Measurements from ENCODE around the gene SLC12A8. TPM values are rescaled to one million over a fixed set of nuclear protein-coding genes. Genes with fewer than 3 reads are reported as not detected.

The SLC12A8 gene
- total and polyA plus RNA-seq, 2 of the 13 experiments (the other 11 are each of a cell fraction or from before 2014, with no cell fraction given), result 0.44 to 0.71 TPM

GRCh38 chr3:125185805-125186204 lies 26.7 kb downstream of the SLC12A8 start:
- DNase-seq (ENCODE audit: low spot score), result no peak
- Histone ChIP-seq H3K4me3 (replicated peaks in 1 of 3; ENCODE audit: insufficient read depth in 1 of 3, low read depth in 2 of 3, low read length in 3 of 3) (no peak overlapping the region), H3K9ac (ENCODE audit: insufficient read depth, low read depth, low read length) (no peak overlapping the region), H3K27me3 (ENCODE audit: control insufficient read depth in 1 of 2, insufficient read depth in 2 of 2, low read length in 2 of 2) (peaks cover 0 to 3% of the 10 kb centered on the region in 2 experiments; a peak in 2 of 5 replicates), H3K27ac (ENCODE audit: extremely low read length, insufficient read depth, low read length) (no peak overlapping the region), H3K9me3 (ENCODE audit: low read length) (no peaks in the 10 kb centered on the region), H3K36me3 (replicated peaks in 1 of 2; ENCODE audit: control insufficient read depth in 1 of 2, insufficient read depth in 2 of 2, low read length in 2 of 2) (no peaks in the 10 kb centered on the region), H3K4me1 (ENCODE audit: insufficient read depth, low read length) (no peaks in the 10 kb centered on the region), H3K79me2 (ENCODE audit: insufficient read depth, low read length) (no peaks in the 10 kb centered on the region), H4K20me1 (ENCODE audit: insufficient read depth, low read length) (no peaks in the 10 kb centered on the region), H3K4me2 (ENCODE audit: low read depth, low read length) (no peak overlapping the region), H2AFZ (ENCODE audit: low read length) (no peak overlapping the region)
- FAIRE-seq, result no peak
- intact Hi-C loops (cut with micrococcal nuclease; ENCODE audit: unreplicated experiment) (no loop called here), in situ Hi-C loops (cut with HindIII; ENCODE audit: extremely low pct_ligation_motif_present, low pct_unique_long_range_greater_than_20kb) (no loop called here)
- WGBS (ENCODE audit: low lambda C conversion rate), result 43% methylated on average over 3 of the region's 3 CpGs
- no TSS peak for BruUV-seq (replicated peaks)
- POLR2A ChIA-PET, result no interaction called here
- CTCF ChIA-PET (ENCODE audit: low intra/inter-chr PET ratio, low total read pairs), result no interaction called here
- ATAC-seq, result no peak
- TF ChIP-seq IKZF1 (IDR thresholded peaks at IDR 0.05) (no peak), FOXA1 (IDR thresholded peaks at IDR 0.05) (no peak), FOXA1 (CRISPR knock-in tag; IDR thresholded peaks at IDR 0.05) (no peak), ZNF17 (CRISPR knock-in tag; IDR thresholded peaks at IDR 0.05) (no peak), ZNF12 (CRISPR knock-in tag; IDR thresholded peaks at IDR 0.05) (no peak), NR2F2 (IDR thresholded peaks at IDR 0.05; ENCODE audit: borderline replicate concordance, low read depth) (no peak), ZUFSP (CRISPR knock-in tag; IDR thresholded peaks at IDR 0.05; ENCODE audit: borderline replicate concordance) (no peak), ZFX (CRISPR knock-in tag; IDR thresholded peaks at IDR 0.05; ENCODE audit: low read depth) (no peak), ZNF547 (CRISPR knock-in tag; IDR thresholded peaks at IDR 0.05) (no peak), ZBTB10 (CRISPR knock-in tag; IDR thresholded peaks at IDR 0.05; ENCODE audit: borderline replicate concordance) (no peak), GMEB2 (CRISPR knock-in tag; IDR thresholded peaks at IDR 0.05; ENCODE audit: low read depth) (no peak), DZIP1 (CRISPR knock-in tag; IDR thresholded peaks at IDR 0.05) (no peak), ZNF670 (CRISPR knock-in tag; IDR thresholded peaks at IDR 0.05; ENCODE audit: borderline replicate concordance) (no peak), ATM (IDR thresholded peaks at IDR 0.05; ENCODE audit: borderline replicate concordance) (no peak), ZNF841 (CRISPR knock-in tag; IDR thresholded peaks at IDR 0.05; ENCODE audit: borderline replicate concordance) (no peak), MAFK (conservative IDR thresholded peaks at IDR 0.05 in 1 of 2, IDR thresholded peaks at IDR 0.05 in 1 of 2; ENCODE audit: low read length in 2 of 2) (no peak), ATF7 (IDR thresholded peaks at IDR 0.05) (no peak), ATF7 (CRISPR knock-in tag; IDR thresholded peaks at IDR 0.05) (no peak), ZNF564 (CRISPR knock-in tag; IDR thresholded peaks at IDR 0.05) (no peak)

All from HepG2 (cell line).